ENCODE data around the gene CAND1.
A peak's percentile ranks its signal among the peaks of the same experiment; 100 is the strongest.

The CAND1 gene

GRCh38 chr12:67268896-67269632, at the start of gene CAND1:
TSS of gene CAND1 (plus strand) at chr12:67269358. CDS start at chr12:67269718, 360 bp downstream.
- DNase-seq (ENCODE audit: low read depth in 2 of 2), result peak; percentile 91 to 96

GRCh38 chr12:67220065-67220464, 49.1 kb upstream of the CAND1 start:
- DNase-seq (ENCODE audit: low read depth in 2 of 2), result no peak

- DNase-seq (ENCODE audit: low read depth in 2 of 2), result no peak
Measured at GRCh38 chr12:67222302-67222701, 46.9 kb upstream of the CAND1 start.

- DNase-seq (ENCODE audit: low read depth in 2 of 2), result no peak
Measured at GRCh38 chr12:67223225-67223624, 45.9 kb upstream of the CAND1 start.

GRCh38 chr12:67237231-67237630, 31.9 kb upstream of the CAND1 start:
- no peak for DNase-seq (ENCODE audit: low read depth in 2 of 2)

GRCh38 chr12:67239061-67239460, 30.1 kb upstream of the CAND1 start:
- no peak for DNase-seq (ENCODE audit: low read depth in 2 of 2)

GRCh38 chr12:67241482-67241881, 27.7 kb upstream of the CAND1 start:
- DNase-seq (ENCODE audit: low read depth in 2 of 2), result no peak

- no peak for DNase-seq (ENCODE audit: low read depth in 2 of 2)
Measured at GRCh38 chr12:67243260-67243659, 25.9 kb upstream of the CAND1 start.

GRCh38 chr12:67245571-67245970, 23.6 kb upstream of the CAND1 start:
- DNase-seq (ENCODE audit: low read depth in 2 of 2), result no peak

- DNase-seq (ENCODE audit: low read depth in 2 of 2), result no peak
Measured at GRCh38 chr12:67251012-67251411, 18.1 kb upstream of the CAND1 start.

GRCh38 chr12:67254372-67255026, 14.7 kb upstream of the CAND1 start:
- no peak for DNase-seq (ENCODE audit: low read depth in 2 of 2)

- no peak for DNase-seq (ENCODE audit: low read depth in 2 of 2)
Measured at GRCh38 chr12:67256649-67257048, 12.5 kb upstream of the CAND1 start.

- DNase-seq (ENCODE audit: low read depth in 2 of 2), result no peak
Measured at GRCh38 chr12:67263471-67263870, 5.7 kb upstream of the CAND1 start.

GRCh38 chr12:67268335-67268895, 743 bp upstream of the CAND1 start:
- peak; percentile 66 to 81 for DNase-seq (ENCODE audit: low read depth in 2 of 2)

GRCh38 chr12:67269633-67270573, 745 bp downstream of the CAND1 start:
- DNase-seq (ENCODE audit: low read depth in 2 of 2), result peak; percentile 19 to 22

GRCh38 chr12:67270622-67271021, 1.5 kb downstream of the CAND1 start:
- no peak for DNase-seq (ENCODE audit: low read depth in 2 of 2)

GRCh38 chr12:67271976-67272375, 2.8 kb downstream of the CAND1 start:
- DNase-seq (ENCODE audit: low read depth in 2 of 2), result no peak

GRCh38 chr12:67274186-67274585, 5.0 kb downstream of the CAND1 start:
- DNase-seq (ENCODE audit: low read depth in 2 of 2), result no peak

GRCh38 chr12:67275380-67275913, 6.3 kb downstream of the CAND1 start:
- DNase-seq (ENCODE audit: low read depth in 2 of 2), result no peak

- DNase-seq (ENCODE audit: low read depth in 2 of 2), result no peak
Measured at GRCh38 chr12:67276421-67276820, 7.3 kb downstream of the CAND1 start.

- DNase-seq (ENCODE audit: low read depth in 2 of 2), result no peak
Measured at GRCh38 chr12:67279637-67280036, 10.5 kb downstream of the CAND1 start.

GRCh38 chr12:67280088-67280487, 10.9 kb downstream of the CAND1 start:
- no peak for DNase-seq (ENCODE audit: low read depth in 2 of 2)
